GM10847 (cell line): ENCODE measurements around the gene LEMD3.

ENCODE experiments used
- POLR2A ChIP-seq: IDR thresholded peaks from 2 replicates; pipeline ENCODE4 v1.6.1; 2011; ENCODE audit not compliant: insufficient read length; ENCODE audit errors: extremely low read depth

LEMD3 gene

GRCh38 chr12:65220761-65221160, 51.4 kb downstream of the LEMD3 start:
- TF ChIP-seq POLR2A = no peak

- TF ChIP-seq POLR2A = no peak
Observed at GRCh38 chr12:65229441-65229840, 60.1 kb downstream of the LEMD3 start.

GRCh38 chr12:65232476-65233077, 63.2 kb downstream of the LEMD3 start:
- TF ChIP-seq POLR2A = no peak

GRCh38 chr12:65237153-65237552, 67.8 kb downstream of the LEMD3 start:
- TF ChIP-seq POLR2A = no peak

GRCh38 chr12:65238609-65239008, 69.2 kb downstream of the LEMD3 start:
- TF ChIP-seq POLR2A = no peak

- TF ChIP-seq POLR2A = no peak
Observed at GRCh38 chr12:65248656-65249633, 79.6 kb downstream of the LEMD3 start.

- no peak for TF ChIP-seq POLR2A
Observed at GRCh38 chr12:65252515-65252914, 83.1 kb downstream of the LEMD3 start.

GRCh38 chr12:65257986-65258385, 88.6 kb downstream of the LEMD3 start:
- no peak for TF ChIP-seq POLR2A

- TF ChIP-seq POLR2A = no peak
Observed at GRCh38 chr12:65259501-65259900, 90.1 kb downstream of the LEMD3 start.

- no peak for TF ChIP-seq POLR2A
Observed at GRCh38 chr12:65263777-65264176, 94.4 kb downstream of the LEMD3 start.

GRCh38 chr12:65266408-65266807, 97.0 kb downstream of the LEMD3 start:
- TF ChIP-seq POLR2A = no peak

GRCh38 chr12:65269603-65270002, 100.2 kb downstream of the LEMD3 start:
- TF ChIP-seq POLR2A = no peak

GRCh38 chr12:65274602-65275272, 105.4 kb downstream of the LEMD3 start:
- TF ChIP-seq POLR2A = no peak

- TF ChIP-seq POLR2A = no peak
Observed at GRCh38 chr12:65275627-65276026, 106.2 kb downstream of the LEMD3 start.

- TF ChIP-seq POLR2A = no peak
Observed at GRCh38 chr12:65276916-65277530, 107.6 kb downstream of the LEMD3 start.
